HepG2 (cell line): ENCODE data around the gene HAUS5. TPM values are rescaled to one million over a fixed set of nuclear protein-coding genes. Genes with fewer than 3 reads are reported as not detected.
A peak's percentile ranks its signal among the peaks of the same experiment; 100 is the strongest.

Source experiments
- CEBPB ChIP-seq: IDR thresholded peaks from 2 replicates; pipeline ENCODE4 v1.6.1; 2011; ENCODE audit warnings: low read depth, low read length, improper control_type of control experiment, borderline replicate concordance
- FOXM1 ChIP-seq: sonication (generic); formaldehyde crosslinking; IDR thresholded peaks from 2 replicates; pipeline ENCODE4 v1.5.0; 2020; ENCODE audit warnings: missing genetic modification reagents
- KLF15 ChIP-seq: sonication (generic); formaldehyde crosslinking; IDR thresholded peaks from 2 replicates; pipeline ENCODE4 v1.8.1; 2023; ENCODE audit warnings: borderline replicate concordance, mild to moderate bottlenecking, inconsistent platforms, missing genetic modification reagents, mixed read lengths
- NFE2 ChIP-seq: sonication (generic); formaldehyde crosslinking; IDR thresholded peaks from 2 replicates; pipeline ENCODE4 v1.4.0; 2020; ENCODE audit warnings: missing genetic modification reagents
- PRDM4 ChIP-seq: sonication (generic); formaldehyde crosslinking; IDR thresholded peaks from 2 replicates; pipeline ENCODE4 v1.9.0; 2021; ENCODE audit warnings: missing genetic modification reagents, borderline replicate concordance
- RBM39 ChIP-seq: fragments of 200-400 bp; formaldehyde crosslinking; IDR thresholded peaks from one replicate; pipeline ENCODE4 v1.6.1; 2018; ENCODE audit warnings: antibody characterized with exemption, mild to moderate bottlenecking, low read depth, low read length; ENCODE audit not compliant: poor library complexity, severe bottlenecking
- SMARCE1 ChIP-seq: fragments of 450-650 bp; IDR thresholded peaks from 2 replicates; pipeline ENCODE4 v1.6.1; 2017; ENCODE audit warnings: borderline replicate concordance
- SP140L ChIP-seq: sonication (generic); formaldehyde crosslinking; IDR thresholded peaks from 2 replicates; pipeline ENCODE4 v1.4.0; 2020; ENCODE audit warnings: missing genetic modification reagents, borderline replicate concordance
- TBX2 ChIP-seq: sonication (generic); formaldehyde crosslinking; IDR thresholded peaks from 2 replicates; pipeline ENCODE4 v1.5.0; 2020; ENCODE audit warnings: missing genetic modification reagents, mild to moderate bottlenecking, borderline replicate concordance
- ZBTB34 ChIP-seq: sonication (generic); formaldehyde crosslinking; IDR thresholded peaks from 2 replicates; pipeline ENCODE4 v1.8.0; 2022; ENCODE audit warnings: mild to moderate bottlenecking, missing genetic modification reagents
- ZNF264 ChIP-seq: sonication (generic); formaldehyde crosslinking; IDR thresholded peaks from 2 replicates; pipeline ENCODE4 v1.4.0; 2020; ENCODE audit warnings: missing genetic modification reagents
- ZNF275 ChIP-seq: sonication (generic); formaldehyde crosslinking; IDR thresholded peaks from 2 replicates; pipeline ENCODE4 v1.8.0; 2022; ENCODE audit warnings: missing genetic modification reagents, mild to moderate bottlenecking, inconsistent platforms, borderline replicate concordance
- ZNF335 ChIP-seq: sonication (generic); formaldehyde crosslinking; IDR thresholded peaks from 2 replicates; pipeline ENCODE4 v1.4.0; 2020; ENCODE audit warnings: missing genetic modification reagents
- ZNF75D ChIP-seq: sonication (generic); formaldehyde crosslinking; IDR thresholded peaks from 2 replicates; pipeline ENCODE4 v1.8.1; 2023; ENCODE audit warnings: missing genetic modification reagents, mild to moderate bottlenecking, borderline replicate concordance
- polyA plus RNA-seq, 8 experiments: library from polyadenylated mRNA; depleted of rRNA in 3 of 8; stranded (reverse) in 7 of 8; unstranded in 1 of 8; fragments of >200 nt; fragmentation: Illumina TruSeq in 4 of 8; extraction: Trizol in 4 of 8; gene quantifications; 2 replicates each; pipeline versions ENCODE4 v1.2.1 to v1.2.3, GENCODE V29; 2011 to 2016; ENCODE audit warnings: low read depth in 4 of 8, missing spikeins in 1 of 8, mixed read lengths in 1 of 8; ENCODE audit not compliant: insufficient read depth in 1 of 8
- total RNA-seq, 5 experiments: library from RNA; depleted of rRNA; stranded (reverse); fragments of >200 nt; fragmentation: Illumina TruSeq; extraction: Trizol; gene quantifications; 2 replicates each; pipeline ENCODE4 v1.2.3, GENCODE V29; 2016; ENCODE audit warnings: low read depth in 1 of 5
- TF ChIP-seq, protein P1 (sequence below): sonication (generic); formaldehyde crosslinking; IDR thresholded peaks from 2 replicates; pipeline ENCODE4 v1.5.0; 2020; ENCODE audit warnings: missing genetic modification reagents
- TF ChIP-seq, protein P2 (sequence below): sonication (generic); formaldehyde crosslinking; IDR thresholded peaks from 2 replicates; pipeline ENCODE4 v1.5.0; 2020; ENCODE audit warnings: missing genetic modification reagents
- TF ChIP-seq, protein P3 (sequence below): IDR thresholded peaks from 2 replicates; pipeline ENCODE4 v1.6.1; 2016; ENCODE audit warnings: low read depth, control low read depth

Gene HAUS5
- total and polyA plus RNA-seq, 2 of the 13 experiments (the other 11 are each of a cell fraction or from before 2014, with no cell fraction given) = 10.3 to 17.7 TPM

DNA sequence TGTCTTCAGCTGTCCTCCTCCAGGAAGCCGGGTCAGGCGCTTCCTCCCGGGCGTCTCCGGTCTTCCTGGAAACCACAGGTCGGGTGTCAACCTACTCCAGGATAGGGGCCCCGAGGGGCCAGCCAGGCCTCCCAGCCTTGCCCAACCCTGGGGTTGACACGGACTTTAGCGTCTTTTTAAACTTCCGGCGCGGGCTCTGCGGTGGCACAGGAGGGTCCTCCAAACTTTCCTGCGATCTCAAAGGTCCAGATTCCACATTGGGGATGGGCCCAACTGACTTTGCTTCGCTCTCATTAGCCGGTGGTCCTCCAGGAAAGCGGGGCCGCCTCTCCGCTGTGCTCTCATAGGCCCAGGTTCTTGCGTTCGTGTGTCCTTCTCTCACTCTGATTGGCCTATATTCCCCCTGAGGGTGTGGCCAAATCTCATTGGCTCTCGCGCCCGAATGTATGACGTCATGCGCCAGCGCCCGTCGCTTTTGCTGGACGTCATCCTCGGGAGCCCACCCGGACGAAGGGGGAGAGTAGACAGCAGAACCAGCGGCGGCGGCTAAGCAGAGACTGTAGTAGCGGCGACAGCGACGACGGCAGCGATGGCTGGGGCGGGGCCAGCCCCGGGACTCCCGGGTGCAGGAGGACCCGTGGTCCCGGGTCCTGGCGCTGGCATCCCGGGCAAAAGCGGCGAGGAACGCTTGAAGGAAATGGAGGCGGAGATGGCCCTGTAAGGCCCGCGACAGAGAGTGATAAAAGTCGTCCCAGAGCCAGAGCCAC lies 16.2 kb downstream of the HAUS5 start, which contains the start of gene RBM42 (continued):
- TF ChIP-seq, protein P1, sequence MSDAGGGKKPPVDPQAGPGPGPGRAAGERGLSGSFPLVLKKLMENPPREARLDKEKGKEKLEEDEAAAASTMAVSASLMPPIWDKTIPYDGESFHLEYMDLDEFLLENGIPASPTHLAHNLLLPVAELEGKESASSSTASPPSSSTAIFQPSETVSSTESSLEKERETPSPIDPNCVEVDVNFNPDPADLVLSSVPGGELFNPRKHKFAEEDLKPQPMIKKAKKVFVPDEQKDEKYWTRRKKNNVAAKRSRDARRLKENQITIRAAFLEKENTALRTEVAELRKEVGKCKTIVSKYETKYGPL = peak; percentile 43; the same call in 1 of the 2 replicates
- no peak for TF ChIP-seq PRDM4 (CRISPR knock-in tag)
- TF ChIP-seq, protein P2, sequence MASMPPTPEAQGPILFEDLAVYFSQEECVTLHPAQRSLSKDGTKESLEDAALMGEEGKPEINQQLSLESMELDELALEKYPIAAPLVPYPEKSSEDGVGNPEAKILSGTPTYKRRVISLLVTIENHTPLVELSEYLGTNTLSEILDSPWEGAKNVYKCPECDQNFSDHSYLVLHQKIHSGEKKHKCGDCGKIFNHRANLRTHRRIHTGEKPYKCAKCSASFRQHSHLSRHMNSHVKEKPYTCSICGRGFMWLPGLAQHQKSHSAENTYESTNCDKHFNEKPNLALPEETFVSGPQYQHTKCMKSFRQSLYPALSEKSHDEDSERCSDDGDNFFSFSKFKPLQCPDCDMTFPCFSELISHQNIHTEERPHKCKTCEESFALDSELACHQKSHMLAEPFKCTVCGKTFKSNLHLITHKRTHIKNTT (CRISPR knock-in tag) = no peak
- no peak for TF ChIP-seq KLF15
- TF ChIP-seq CEBPB = peak; percentile 51; the same call in 1 of the 2 replicates
- peak; percentile 75; the same call in 1 of the 2 replicates for TF ChIP-seq ZNF335
- TF ChIP-seq, protein P3, sequence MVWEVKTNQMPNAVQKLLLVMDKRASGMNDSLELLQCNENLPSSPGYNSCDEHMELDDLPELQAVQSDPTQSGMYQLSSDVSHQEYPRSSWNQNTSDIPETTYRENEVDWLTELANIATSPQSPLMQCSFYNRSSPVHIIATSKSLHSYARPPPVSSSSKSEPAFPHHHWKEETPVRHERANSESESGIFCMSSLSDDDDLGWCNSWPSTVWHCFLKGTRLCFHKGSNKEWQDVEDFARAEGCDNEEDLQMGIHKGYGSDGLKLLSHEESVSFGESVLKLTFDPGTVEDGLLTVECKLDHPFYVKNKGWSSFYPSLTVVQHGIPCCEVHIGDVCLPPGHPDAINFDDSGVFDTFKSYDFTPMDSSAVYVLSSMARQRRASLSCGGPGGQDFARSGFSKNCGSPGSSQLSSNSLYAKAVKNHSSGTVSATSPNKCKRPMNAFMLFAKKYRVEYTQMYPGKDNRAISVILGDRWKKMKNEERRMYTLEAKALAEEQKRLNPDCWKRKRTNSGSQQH (CRISPR knock-in tag) = peak; percentile 67; the same call in 1 of the 2 replicates
- TF ChIP-seq ZNF264 (CRISPR knock-in tag) = peak; percentile 70
- TF ChIP-seq NFE2 (CRISPR knock-in tag) = no peak
- TF ChIP-seq FOXM1 = no peak
- TF ChIP-seq SP140L = no peak
- peak; percentile 77; the same call in 1 of the 2 replicates for TF ChIP-seq ZNF275 (CRISPR knock-in tag)
- TF ChIP-seq ZBTB34 (CRISPR knock-in tag) = no peak
- TF ChIP-seq SMARCE1 = no peak
- TF ChIP-seq TBX2 = peak; percentile 64
- peak; percentile 84 for TF ChIP-seq RBM39
- TF ChIP-seq ZNF75D = no peak
